Measurements from ENCODE around the gene EEIG1. TPM values are rescaled to one million over a fixed set of nuclear protein-coding genes. Genes with fewer than 3 reads are reported as not detected.

EEIG1 gene
- total and polyA plus RNA-seq, 9 of the 15 experiments (the other 6 are each of a cell fraction or from before 2014, with no cell fraction given): 0.17 to 16.7 (median 3.6) TPM

DNA sequence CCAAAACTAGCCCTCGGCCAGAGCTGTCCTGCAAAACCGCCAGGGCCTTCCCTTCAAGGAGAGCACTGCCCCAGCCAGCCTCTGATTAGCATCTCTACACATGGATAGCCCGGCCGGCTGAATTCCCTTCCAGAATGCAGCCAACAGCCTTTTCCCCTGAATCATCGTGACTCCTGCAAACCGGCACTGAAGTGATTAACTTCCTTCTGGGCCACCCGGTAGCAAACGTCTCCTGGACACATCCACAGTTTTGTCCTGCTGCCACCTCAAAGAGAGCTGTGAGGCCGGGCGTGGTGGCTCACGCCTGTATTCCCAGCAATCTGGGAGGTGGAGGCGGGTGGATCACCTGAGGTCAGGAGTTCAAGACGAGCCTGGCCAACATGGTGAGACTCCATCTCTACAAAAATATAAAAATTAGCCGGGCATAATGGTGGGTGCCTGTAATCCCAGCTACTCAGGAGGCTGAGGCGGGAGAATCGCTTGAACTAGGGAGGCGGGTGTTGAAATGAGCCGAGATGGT is 21.1 kb upstream of the EEIG1 start (continued):
- TF ChIP-seq ZNF76 (CRISPR knock-in tag; IDR thresholded peaks at IDR 0.05; ENCODE audit: borderline replicate concordance) (0 out of 2 replicates have a peak, but pooled peaks have one; percentile 47), ZFP36 (IDR thresholded peaks at IDR 0.05; ENCODE audit: low read depth, low read length, partially characterized antibody) (peak; percentile 24), ZNF318 (IDR thresholded peaks at IDR 0.05; ENCODE audit: borderline replicate concordance in 1 of 2, low read depth in 1 of 2) (peak in 1 of 2 experiments; percentile 68; a peak in 1 of 4 replicates)
- TF ChIP-seq, protein P1, sequence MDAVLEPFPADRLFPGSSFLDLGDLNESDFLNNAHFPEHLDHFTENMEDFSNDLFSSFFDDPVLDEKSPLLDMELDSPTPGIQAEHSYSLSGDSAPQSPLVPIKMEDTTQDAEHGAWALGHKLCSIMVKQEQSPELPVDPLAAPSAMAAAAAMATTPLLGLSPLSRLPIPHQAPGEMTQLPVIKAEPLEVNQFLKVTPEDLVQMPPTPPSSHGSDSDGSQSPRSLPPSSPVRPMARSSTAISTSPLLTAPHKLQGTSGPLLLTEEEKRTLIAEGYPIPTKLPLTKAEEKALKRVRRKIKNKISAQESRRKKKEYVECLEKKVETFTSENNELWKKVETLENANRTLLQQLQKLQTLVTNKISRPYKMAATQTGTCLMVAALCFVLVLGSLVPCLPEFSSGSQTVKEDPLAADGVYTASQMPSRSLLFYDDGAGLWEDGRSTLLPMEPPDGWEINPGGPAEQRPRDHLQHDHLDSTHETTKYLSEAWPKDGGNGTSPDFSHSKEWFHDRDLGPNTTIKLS (IDR thresholded peaks at IDR 0.05; ENCODE audit: borderline replicate concordance, low read depth): peak; percentile 82
- TF ChIP-seq, protein P2, sequence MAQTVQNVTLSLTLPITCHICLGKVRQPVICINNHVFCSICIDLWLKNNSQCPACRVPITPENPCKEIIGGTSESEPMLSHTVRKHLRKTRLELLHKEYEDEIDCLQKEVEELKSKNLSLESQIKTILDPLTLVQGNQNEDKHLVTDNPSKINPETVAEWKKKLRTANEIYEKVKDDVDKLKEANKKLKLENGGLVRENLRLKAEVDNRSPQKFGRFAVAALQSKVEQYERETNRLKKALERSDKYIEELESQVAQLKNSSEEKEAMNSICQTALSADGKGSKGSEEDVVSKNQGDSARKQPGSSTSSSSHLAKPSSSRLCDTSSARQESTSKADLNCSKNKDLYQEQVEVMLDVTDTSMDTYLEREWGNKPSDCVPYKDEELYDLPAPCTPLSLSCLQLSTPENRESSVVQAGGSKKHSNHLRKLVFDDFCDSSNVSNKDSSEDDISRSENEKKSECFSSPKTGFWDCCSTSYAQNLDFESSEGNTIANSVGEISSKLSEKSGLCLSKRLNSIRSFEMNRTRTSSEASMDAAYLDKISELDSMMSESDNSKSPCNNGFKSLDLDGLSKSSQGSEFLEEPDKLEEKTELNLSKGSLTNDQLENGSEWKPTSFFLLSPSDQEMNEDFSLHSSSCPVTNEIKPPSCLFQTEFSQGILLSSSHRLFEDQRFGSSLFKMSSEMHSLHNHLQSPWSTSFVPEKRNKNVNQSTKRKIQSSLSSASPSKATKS (CRISPR knock-in tag; IDR thresholded peaks at IDR 0.05): no peak

Data from K562 (cell line).